DMS53 treated with DMSO at 0.1 percent for 48 hours (cell line): ENCODE measurements around the gene CBARP.

Source experiments
- DNase-seq: peaks from one replicate; lab custom pipeline; 2025; ENCODE audit not compliant: unreplicated experiment; lab: John Stamatoyannopoulos, UW

The CBARP gene

GRCh38 chr19:1275976-1276627 lies 38.3 kb upstream of the CBARP start:
- DNase-seq = no peak

DNA sequence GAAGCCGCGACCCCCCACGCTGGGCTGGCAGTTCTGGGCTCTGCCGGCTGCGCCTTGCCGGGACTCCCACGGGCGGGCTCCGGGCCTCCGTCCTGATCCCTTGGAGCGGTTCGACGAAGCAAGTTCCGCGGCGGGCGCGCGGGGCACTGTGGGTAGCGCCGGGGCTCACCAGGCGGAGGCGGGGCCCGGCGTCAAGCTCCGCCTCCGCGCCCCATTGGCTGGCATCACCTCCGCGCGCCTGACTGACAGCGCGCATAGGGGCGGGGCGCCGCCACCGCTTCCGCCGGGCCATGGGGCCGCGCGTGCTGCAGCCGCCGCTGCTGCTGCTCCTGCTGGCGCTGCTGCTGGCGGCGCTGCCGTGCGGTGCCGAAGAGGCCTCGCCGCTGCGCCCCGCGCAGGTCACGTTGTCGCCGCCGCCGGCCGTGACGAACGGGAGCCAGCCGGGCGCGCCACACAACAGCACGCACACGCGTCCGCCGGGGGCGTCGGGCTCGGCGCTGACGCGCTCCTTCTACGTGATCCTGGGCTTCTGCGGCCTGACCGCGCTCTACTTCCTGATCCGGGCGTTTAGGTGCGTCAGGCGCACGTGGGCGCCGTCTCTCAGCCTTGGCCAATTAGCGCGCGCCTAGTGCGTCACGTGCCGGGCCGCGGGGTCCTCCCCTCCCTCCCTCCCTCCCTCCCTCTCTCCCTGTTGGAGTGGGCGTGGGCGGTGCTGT lies 37.6 kb upstream of the CBARP start, which contains the start of gene FAM174C:
TSS of gene FAM174C (plus strand) at position 271 of the 716 bp plus-strand sequence. CDS start at position 291, 20 bp downstream.
- DNase-seq = peak; percentile 76

GRCh38 chr19:1274852-1275259 lies 37.1 kb upstream of the CBARP start:
- no peak for DNase-seq

- DNase-seq = no peak
These were observed 36.5 kb upstream of the CBARP start for GRCh38 chr19:1274081-1274851.

GRCh38 chr19:1273263-1274041 lies 35.6 kb upstream of the CBARP start:
- no peak for DNase-seq

DNA sequence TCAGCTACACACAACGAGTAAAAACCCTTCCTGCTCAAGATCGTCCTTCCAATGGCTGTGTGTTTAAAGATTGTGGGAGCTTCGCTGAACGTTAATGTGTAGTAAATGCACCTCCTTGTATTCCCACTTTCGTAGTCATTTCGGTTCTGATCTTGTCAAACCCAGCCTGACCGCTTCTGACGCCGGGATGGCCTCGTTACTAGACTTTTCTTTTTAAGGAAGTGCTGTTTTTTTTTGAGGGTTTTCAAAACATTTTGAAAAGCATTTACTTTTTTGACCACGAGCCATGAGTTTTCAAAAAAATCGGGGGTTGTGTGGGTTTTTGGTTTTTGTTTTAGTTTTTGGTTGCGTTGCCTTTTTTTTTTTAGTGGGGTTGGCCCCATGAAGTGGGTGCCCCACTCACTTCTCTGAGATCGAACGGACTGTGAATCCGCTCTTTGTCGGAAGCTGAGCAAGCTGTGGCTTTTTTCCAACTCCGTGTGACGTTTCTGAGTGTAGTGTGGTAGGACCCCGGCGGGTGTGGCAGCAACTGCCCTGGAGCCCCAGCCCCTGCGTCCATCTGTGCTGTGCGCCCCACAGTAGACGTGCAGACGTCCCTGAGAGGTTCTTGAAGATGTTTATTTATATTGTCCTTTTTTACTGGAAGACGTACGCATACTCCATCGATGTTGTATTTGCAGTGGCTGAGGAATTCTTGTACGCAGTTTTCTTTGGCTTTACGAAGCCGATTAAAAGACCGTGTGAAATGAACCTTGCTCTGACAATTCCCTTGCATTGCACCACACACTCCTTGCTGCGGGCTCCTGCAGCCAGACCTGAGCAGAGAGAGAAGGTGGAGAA lies 34.8 kb upstream of the CBARP start:
- no peak for DNase-seq

DNA sequence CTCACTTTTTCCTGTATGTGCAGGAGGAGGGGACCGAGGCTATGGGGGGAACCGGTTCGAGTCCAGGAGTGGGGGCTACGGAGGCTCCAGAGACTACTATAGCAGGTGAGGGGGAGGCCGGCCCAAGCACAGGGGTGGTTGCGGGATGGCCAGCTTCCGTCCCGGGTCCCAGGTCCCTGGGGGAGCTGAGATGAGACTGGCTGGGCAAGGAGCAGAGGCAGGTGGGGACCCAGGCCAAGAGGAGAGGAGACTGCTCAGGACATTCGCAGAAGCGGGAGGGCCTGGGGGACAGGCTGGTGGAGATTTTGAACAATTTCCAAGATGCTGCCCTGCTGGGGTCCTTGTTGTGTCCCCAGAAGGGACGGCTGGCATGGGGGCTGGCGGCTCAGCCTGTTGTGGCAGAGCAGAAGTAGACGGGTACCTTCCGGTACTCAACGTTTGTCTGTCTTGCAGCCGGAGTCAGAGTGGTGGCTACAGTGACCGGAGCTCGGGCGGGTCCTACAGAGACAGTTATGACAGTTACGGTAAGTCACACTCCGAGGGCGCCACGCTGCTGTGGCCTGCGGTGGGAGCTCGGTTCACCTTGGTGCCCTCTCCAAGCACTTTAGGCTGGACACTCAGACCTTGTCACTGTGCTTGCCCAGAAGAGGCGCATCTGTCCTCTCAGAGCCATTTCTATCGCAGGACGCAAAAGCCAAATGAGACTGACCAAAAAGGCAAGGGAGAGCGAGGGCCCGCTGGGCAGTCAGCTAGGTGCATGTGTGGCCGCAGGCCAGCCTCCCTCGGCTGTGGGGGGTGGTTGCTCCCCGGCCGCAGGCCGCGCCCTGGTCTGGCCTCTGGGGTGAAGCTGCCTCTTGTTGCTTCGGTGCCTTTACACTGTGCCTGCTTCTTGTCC lies 34.0 kb upstream of the CBARP start:
- DNase-seq = no peak

- DNase-seq = no peak
These were observed 33.2 kb upstream of the CBARP start for GRCh38 chr19:1270854-1271527.

- no peak for DNase-seq
These were observed 32.5 kb upstream of the CBARP start for GRCh38 chr19:1270213-1270853.

- peak; percentile 41 for DNase-seq
These were observed 31.8 kb upstream of the CBARP start for GRCh38 chr19:1269478-1270212.

DNA sequence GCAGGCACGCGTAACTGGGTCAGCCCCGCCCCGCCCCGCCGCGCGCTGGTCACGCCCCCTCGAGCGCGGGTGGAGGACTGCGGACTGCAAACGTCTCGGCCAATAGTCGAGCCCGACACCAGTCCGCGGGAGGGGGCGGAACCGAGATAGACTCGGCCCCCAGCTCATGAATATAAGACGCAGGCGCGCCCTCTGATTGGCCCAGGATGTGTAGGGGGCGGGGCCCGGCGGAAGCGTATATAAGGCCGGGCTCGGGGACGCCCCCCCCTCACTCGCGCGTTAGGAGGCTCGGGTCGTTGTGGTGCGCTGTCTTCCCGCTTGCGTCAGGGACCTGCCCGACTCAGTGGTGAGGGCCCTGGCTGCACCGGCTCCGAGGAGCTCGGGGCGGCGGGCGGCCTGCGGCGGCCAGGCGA lies 31.3 kb upstream of the CBARP start, which contains the start of gene CIRBP:
TSS of gene CIRBP (plus strand) at position 268 of the 413 bp plus-strand sequence. CDS start 1,602 bp downstream, outside the sequence.
- peak; percentile 87 for DNase-seq

- no peak for DNase-seq
These were observed 30.6 kb upstream of the CBARP start for GRCh38 chr19:1268226-1269064.

DNA sequence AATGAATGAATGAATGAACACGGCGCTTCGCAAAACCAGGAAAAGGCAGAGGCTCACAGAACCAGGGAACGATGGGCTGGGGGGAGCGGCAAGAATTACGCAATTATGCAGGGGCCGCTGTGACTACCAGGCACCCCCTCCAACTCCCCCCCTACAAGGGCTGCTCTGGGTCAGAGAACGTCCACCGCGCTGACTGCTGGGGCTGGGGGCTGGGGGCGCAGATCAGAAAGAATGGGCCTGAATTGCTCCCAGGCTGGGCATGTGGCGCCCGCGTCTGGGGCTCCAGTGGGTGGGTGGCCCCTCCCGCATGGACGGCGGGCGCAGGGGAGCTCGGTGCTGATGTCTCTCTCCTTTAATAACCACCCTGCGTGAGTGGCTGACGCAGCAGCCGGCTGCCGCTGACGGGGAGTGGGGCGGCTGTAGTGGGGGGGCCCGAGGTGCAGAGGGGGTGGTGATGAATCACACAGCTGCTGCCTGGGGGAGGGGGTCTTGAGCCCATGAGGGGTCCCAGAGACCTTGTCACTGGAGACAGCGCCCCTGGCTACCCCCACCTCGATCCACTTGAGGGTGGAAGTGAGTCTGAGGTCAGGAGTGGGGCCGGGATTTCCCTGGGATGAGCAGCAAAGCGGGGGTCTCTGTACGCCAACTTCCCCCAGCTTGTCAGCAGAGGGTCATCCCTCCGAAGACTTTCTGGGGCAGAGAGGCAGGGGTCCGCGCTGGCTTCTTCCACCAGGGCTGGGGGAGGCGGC lies 29.8 kb upstream of the CBARP start:
- no peak for DNase-seq

- DNase-seq = peak; percentile 28
These were observed 29.2 kb upstream of the CBARP start for GRCh38 chr19:1266916-1267476.
